ENCODE data around the gene USP24.

DNA sequence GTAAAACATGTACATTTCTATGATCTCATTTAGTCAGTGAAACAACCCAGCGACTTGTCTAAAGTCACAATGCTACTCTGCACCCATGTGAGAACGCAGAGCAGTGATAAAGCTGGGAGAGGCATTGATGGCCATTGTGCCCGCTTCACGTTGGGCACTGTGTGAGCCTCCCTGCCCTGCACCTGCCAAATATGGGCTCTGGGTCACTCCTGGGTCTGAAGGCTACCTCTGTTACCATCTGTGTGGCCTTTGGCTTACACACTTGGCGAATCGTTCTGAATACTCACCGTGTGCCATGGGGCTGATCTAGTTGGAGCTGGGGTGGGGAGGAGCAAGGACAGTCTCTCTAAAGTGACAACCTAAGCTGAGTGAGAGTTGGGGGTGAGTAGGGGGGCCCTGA, 145.9 kb downstream of the USP24 start:
- TF ChIP-seq, protein P1, sequence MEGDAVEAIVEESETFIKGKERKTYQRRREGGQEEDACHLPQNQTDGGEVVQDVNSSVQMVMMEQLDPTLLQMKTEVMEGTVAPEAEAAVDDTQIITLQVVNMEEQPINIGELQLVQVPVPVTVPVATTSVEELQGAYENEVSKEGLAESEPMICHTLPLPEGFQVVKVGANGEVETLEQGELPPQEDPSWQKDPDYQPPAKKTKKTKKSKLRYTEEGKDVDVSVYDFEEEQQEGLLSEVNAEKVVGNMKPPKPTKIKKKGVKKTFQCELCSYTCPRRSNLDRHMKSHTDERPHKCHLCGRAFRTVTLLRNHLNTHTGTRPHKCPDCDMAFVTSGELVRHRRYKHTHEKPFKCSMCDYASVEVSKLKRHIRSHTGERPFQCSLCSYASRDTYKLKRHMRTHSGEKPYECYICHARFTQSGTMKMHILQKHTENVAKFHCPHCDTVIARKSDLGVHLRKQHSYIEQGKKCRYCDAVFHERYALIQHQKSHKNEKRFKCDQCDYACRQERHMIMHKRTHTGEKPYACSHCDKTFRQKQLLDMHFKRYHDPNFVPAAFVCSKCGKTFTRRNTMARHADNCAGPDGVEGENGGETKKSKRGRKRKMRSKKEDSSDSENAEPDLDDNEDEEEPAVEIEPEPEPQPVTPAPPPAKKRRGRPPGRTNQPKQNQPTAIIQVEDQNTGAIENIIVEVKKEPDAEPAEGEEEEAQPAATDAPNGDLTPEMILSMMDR (IDR thresholded peaks at IDR 0.05): no peak
- no peak for TF ChIP-seq POLR2A (IDR thresholded peaks at IDR 0.05)
